Neuron (in vitro differentiated cells): ENCODE results near the gene POTEF.
"Not testable (repeated sequence)": the region's sequence is repeated elsewhere in the genome, so short reads cannot be mapped to it uniquely, and the experiment has no call there.

Experiments used
- H2AFZ ChIP-seq: one replicate; pipeline ENCODE4 v1.6.1; 2013; ENCODE audit warnings: low read depth, mild to moderate bottlenecking, inconsistent platforms, low read length, moderate library complexity
- H3K27me3 ChIP-seq: one replicate; pipeline ENCODE4 v1.6.1; 2013; ENCODE audit warnings: low read length; ENCODE audit not compliant: insufficient read depth
- H3K36me3 ChIP-seq: one replicate; pipeline ENCODE4 v1.6.1; 2013; ENCODE audit warnings: low read length; ENCODE audit not compliant: insufficient read depth
- H3K4me1 ChIP-seq: one replicate; pipeline ENCODE4 v1.6.1; 2013; ENCODE audit warnings: low read length; ENCODE audit not compliant: insufficient read depth
- H3K4me3 ChIP-seq: 2 replicates; pipeline ENCODE4 v1.5.1; 2013; ENCODE audit warnings: mild to moderate bottlenecking, low read length, moderate library complexity
- H3K9me3 ChIP-seq: one replicate; pipeline ENCODE4 v1.6.1; 2013; ENCODE audit warnings: low read length

The POTEF gene

DNA sequence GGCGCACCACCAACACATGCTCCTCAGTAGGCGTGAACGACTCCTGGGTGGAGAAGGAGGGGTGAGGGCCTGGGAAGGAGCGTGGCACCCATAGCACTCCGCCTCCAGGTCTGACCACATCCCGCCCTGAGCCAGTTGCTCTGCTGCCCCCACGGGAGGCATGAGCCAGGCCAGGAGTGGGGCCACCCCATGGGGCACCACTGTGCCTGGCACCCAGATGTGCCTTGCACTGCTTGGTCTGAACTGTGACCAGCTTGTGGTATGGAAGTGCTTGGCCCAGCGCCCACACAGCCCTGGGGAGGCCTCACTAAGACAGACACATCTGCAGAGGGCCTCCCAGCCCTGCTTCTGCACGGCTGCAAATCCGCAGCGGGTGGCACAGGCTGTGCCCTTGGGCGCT is 28.3 kb upstream of the POTEF start:
- not testable (repeated sequence) for H3K27me3 ChIP-seq, H3K9me3 ChIP-seq, H2AFZ ChIP-seq, H3K4me3 ChIP-seq, H3K4me1 ChIP-seq
- peaks cover 38% of the 10 kb centered on the region for H3K36me3 ChIP-seq

DNA sequence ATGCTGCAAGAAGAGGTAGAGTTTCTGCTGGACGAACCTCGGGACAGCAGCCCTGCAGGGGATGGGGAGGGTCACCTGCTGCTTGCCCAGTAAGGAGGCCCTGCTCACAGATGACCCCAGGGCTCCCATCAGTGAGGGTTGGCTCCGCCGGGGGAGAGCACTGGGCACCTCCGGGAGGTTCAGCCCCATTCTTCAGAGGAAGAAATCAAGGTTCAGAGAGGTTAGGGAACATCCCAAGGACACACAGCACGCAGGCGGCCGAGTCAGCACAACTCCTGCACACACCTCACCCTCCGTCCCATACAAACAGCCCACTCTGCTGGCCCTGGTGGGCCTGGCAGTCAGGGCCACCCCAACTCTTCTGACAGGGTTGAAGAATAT is 27.6 kb upstream of the POTEF start:
- no peaks in the 10 kb centered on the region for H3K4me1 ChIP-seq
- no peaks in the 10 kb centered on the region for H3K9me3 ChIP-seq
- no peak overlapping the region for H3K4me3 ChIP-seq
- H3K27me3 ChIP-seq: no peaks in the 10 kb centered on the region
- H2AFZ ChIP-seq: no peak overlapping the region
- peaks cover 43% of the 10 kb centered on the region for H3K36me3 ChIP-seq

- H3K36me3 ChIP-seq: peaks cover 43% of the 10 kb centered on the region
- not testable (repeated sequence) for H2AFZ ChIP-seq, H3K4me1 ChIP-seq, H3K4me3 ChIP-seq, H3K27me3 ChIP-seq, H3K9me3 ChIP-seq
These were observed 27.1 kb upstream of the POTEF start for GRCh38 chr2:130155956-130156623.

DNA sequence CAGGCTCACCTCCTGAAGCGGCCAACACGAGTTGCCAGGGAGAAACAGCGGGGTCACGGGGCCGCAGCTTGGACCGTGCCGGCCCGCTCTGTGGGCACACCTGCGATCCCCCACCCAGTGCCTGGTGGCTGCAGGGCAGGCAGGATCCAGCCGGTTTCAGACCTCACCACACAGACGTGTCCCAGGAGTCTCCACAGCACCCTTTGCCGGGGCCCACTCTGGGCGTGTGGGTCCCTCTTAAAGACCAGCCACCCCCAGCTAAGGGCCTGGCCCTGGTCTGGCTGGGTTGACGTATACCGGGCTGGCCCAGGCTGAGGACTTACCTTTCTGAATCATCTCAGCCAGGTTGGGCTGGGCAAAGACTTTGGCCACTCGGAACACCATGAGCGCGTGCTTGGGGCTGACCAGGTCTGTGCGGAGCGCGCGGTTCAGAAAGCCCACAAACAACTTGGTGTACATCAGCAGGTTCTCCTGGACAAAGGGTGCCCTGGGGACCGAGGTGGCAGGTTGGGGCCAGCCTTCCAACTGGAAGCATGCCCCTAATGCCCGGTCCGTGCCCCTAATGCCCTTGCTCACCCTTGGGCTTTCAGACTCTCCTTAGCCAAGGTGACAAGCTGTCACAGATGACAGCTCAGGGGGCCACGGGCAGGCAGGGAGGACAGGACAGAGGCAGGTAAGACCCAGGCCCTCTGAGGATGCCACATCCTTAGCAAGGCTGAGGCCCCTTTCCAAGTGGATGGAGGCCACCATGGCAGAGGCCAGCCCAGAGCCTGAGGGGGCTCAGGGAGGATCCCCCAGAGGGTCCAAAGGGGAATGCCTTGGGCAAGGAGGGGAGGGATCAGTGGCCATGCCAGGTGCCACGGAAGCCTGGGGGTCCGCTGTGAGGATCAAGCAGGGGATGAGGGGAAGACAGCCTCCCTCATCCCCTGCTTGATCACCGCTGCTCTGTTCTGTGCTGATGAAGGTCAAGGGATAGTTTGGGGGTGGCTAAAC is 26.0 kb upstream of the POTEF start:
- H3K36me3 ChIP-seq: peaks cover 41% of the 10 kb centered on the region
- no peaks in the 10 kb centered on the region for H3K4me1 ChIP-seq
- H3K27me3 ChIP-seq: no peaks in the 10 kb centered on the region
- no peak overlapping the region for H3K4me3 ChIP-seq
- H2AFZ ChIP-seq: no peak overlapping the region
- no peaks in the 10 kb centered on the region for H3K9me3 ChIP-seq

DNA sequence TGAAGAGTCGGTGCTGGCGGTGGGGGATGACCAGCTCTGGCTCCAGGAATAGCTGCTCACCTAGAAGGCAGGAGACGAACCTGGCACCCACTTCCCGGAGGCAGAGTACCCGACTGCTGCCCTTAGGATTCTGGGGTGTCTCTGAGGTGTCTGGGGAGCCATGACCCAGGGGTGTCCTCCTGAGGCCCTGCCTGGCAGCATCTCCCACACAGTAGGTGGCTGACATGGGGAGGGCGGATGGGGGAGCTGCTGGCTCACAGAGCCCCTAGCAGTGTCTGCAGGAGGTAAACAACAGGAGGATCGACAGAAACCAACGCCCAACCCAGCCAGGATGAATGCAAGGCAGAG is 25.4 kb upstream of the POTEF start:
- H3K27me3 ChIP-seq, H3K4me1 ChIP-seq, H3K4me3 ChIP-seq, H2AFZ ChIP-seq, H3K9me3 ChIP-seq: not testable (repeated sequence)
- peaks cover 34% of the 10 kb centered on the region for H3K36me3 ChIP-seq

DNA sequence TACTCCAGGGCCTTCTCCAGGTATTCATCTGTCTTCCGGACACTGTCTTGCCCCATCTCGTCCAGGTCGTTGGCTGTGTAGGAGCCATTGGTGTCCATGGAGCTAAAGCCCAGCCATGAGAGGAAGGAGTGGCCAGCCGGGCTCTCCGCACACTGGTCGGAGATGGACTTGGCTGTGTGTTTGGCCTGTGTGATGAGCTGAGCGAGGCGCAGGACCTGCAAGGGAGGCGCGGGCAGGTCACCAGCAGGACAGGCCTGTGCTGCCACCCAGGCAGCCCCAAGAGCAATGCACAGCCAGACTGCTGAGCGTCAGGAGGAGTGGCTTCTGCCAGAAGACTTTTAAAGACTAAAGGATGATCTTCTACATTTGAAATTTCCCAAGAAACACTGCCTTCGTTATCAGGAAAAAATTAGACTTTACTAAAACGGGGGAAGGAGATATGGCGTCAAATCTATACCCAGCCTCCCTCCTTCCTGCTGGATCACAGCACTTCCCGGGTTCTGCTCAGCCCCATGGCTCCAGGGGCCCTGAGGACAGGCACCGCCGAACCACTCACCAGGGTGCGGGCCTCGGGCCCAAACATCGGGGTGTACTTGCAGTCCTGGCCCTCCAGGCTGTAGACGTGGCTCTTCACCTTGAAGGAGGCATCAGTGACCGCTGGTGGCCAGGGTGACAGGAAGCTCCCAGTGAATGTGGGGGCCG is 24.9 kb upstream of the POTEF start:
- not testable (repeated sequence) for H2AFZ ChIP-seq, H3K9me3 ChIP-seq, H3K4me3 ChIP-seq, H3K4me1 ChIP-seq, H3K27me3 ChIP-seq
- H3K36me3 ChIP-seq: peaks cover 33% of the 10 kb centered on the region

- no peaks in the 10 kb centered on the region for H3K27me3 ChIP-seq
- no peak overlapping the region for H3K4me3 ChIP-seq
- no peaks in the 10 kb centered on the region for H3K4me1 ChIP-seq
- H3K36me3 ChIP-seq: peaks cover 33% of the 10 kb centered on the region
- H3K9me3 ChIP-seq: no peaks in the 10 kb centered on the region
- H2AFZ ChIP-seq: no peak overlapping the region
These were observed 24.0 kb upstream of the POTEF start for GRCh38 chr2:130152816-130153595.

- H3K27me3 ChIP-seq, H3K4me3 ChIP-seq, H3K4me1 ChIP-seq, H3K9me3 ChIP-seq, H2AFZ ChIP-seq: not testable (repeated sequence)
- peaks cover 29% of the 10 kb centered on the region for H3K36me3 ChIP-seq
These were observed 23.3 kb upstream of the POTEF start for GRCh38 chr2:130152136-130152815.

DNA sequence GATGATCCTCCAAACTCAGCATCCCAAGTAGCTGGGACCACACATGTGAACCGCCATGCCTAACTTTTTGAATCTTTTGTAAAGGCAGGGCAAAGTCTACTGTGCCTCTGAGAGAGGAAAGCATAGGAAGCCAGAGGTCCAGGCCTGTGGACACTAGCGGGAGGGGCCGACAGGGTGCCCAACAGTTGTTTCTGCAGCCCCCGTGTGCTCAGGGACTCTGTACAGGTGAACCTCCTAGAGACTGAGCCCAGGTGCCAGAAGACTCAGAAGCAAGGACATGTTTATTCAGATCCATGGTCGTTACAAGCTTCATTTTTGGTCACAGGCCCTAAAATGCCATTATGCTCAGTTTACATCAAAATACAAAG is 22.1 kb upstream of the POTEF start:
- H3K27me3 ChIP-seq, H2AFZ ChIP-seq, H3K4me3 ChIP-seq, H3K9me3 ChIP-seq, H3K4me1 ChIP-seq: not testable (repeated sequence)
- H3K36me3 ChIP-seq: peaks cover 24% of the 10 kb centered on the region

- Histone ChIP-seq H2AFZ (no peak overlapping the region), H3K4me1 (no peaks in the 10 kb centered on the region), H3K9me3 (no peaks in the 10 kb centered on the region), H3K4me3 (no peak overlapping the region), H3K36me3 (peaks cover 22% of the 10 kb centered on the region), H3K27me3 (no peaks in the 10 kb centered on the region)
These were observed 21.4 kb upstream of the POTEF start for GRCh38 chr2:130150181-130151144.

- H3K9me3 ChIP-seq, H3K27me3 ChIP-seq, H2AFZ ChIP-seq: not testable (repeated sequence)
These were observed 19.5 kb upstream of the POTEF start for GRCh38 chr2:130148515-130148914.

GRCh38 chr2:130145006-130145414 is 16.0 kb upstream of the POTEF start, which contains the start of gene CCDC74B:
CCDC74B (minus strand) TSS chr2:130145112; CDS start chr2:130144996, 116 bp downstream.
- H3K4me3 ChIP-seq: peak within 1 kb of the TSS; percentile 34
- H3K27me3 ChIP-seq, H3K36me3 ChIP-seq, H2AFZ ChIP-seq, H3K9me3 ChIP-seq, H3K4me1 ChIP-seq: not testable (repeated sequence)

More at GRCh38 chr2:130148515-130148914, 19.5 kb upstream of the POTEF start:
- peaks cover 11% of the 10 kb centered on the region for H3K36me3 ChIP-seq
- not testable (repeated sequence) for H3K4me3 ChIP-seq, H3K4me1 ChIP-seq
